IPS-15b (cell line): ENCODE measurements around the gene MEGF6.

Source experiments
- H3K27me3 ChIP-seq: one replicate; pipeline ENCODE4 v1.6.1; 2013; ENCODE audit warnings: low read length; ENCODE audit not compliant: control insufficient read depth, insufficient read depth
- H3K36me3 ChIP-seq: one replicate; pipeline ENCODE4 v1.6.1; 2013; ENCODE audit warnings: low read length; ENCODE audit not compliant: control insufficient read depth, insufficient read depth
- H3K4me1 ChIP-seq: one replicate; pipeline ENCODE4 v1.6.1; 2013; ENCODE audit warnings: mild to moderate bottlenecking, low read length; ENCODE audit not compliant: control insufficient read depth, insufficient read depth
- H3K4me3 ChIP-seq: one replicate; pipeline ENCODE4 v1.5.1; 2013; ENCODE audit warnings: low read depth, low read length
- H3K9ac ChIP-seq: one replicate; pipeline ENCODE4 v1.6.1; 2013; ENCODE audit warnings: low read depth, mild to moderate bottlenecking, low read length
- H3K9me3 ChIP-seq: one replicate; pipeline ENCODE4 v1.6.1; 2013; ENCODE audit warnings: mild to moderate bottlenecking, low read length; ENCODE audit not compliant: control insufficient read depth, insufficient read depth

MEGF6 gene

DNA sequence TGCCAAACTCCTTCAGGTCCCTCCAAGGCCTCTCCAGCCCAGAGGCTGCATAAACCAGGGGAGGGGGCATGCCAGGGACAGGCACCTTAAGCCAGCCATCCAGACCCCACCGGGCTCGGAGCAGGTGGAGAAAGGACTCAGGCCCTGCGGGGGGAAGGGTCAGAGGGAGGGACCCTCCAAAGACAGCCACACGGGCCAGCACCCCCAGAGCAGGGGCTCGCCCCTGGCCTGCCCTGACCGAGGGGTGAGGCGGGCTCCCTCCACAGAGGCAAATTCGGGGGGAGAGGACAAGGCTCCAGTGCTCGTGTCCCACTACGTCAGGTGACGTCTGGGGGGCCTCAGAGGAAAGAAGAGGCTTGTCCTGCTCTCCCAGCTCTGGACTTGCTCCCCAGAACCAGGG, 8.2 kb downstream of the MEGF6 start:
- H3K4me1 ChIP-seq = no peaks in the 10 kb centered on the region
- no peaks in the 10 kb centered on the region for H3K27me3 ChIP-seq
- no peaks in the 10 kb centered on the region for H3K9me3 ChIP-seq
- H3K4me3 ChIP-seq = no peak overlapping the region
- no peak overlapping the region for H3K9ac ChIP-seq
- H3K36me3 ChIP-seq = no peaks in the 10 kb centered on the region

DNA sequence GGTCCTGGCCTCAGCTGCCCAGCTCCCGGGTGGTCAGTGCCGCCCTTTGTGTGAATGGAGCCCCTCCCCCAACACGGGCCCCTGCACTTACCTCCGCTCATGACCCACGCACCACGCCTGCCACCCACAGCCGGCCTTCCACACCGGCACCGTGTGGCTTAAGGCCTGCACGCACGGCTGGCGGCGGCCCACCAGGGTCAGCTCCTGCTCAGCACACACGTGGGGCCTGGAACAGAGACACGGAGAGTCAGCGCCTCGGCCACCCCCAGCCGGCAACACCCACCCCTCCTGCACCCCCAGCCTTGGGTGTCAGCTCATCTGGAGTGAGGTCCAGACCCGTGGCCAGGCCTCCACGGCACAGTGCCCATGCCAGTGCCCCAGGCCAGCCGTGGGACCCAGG, 8.9 kb downstream of the MEGF6 start:
- Histone ChIP-seq H3K9me3 (no peaks in the 10 kb centered on the region), H3K36me3 (no peaks in the 10 kb centered on the region), H3K4me3 (no peak overlapping the region), H3K9ac (no peak overlapping the region), H3K27me3 (no peaks in the 10 kb centered on the region), H3K4me1 (no peaks in the 10 kb centered on the region)

DNA sequence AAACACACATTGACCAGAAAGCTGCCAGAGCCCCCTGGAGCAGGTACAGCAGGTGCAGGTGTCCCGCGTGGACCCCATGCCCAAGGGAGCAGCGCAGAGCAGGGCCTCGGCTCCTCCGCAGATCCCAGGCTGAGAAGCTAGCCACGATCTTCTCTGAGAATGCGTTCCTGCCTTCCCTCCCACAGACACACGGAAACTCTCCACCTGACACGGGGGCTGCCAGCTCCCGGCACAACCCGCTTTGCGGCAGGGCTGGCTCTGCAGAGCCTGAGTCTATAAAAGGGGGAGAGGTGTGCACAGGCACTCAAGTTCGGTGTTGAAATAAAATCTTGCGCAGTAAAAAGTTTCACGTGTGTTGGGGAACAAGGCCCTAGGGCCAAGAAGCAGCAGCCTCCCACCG, 9.6 kb downstream of the MEGF6 start:
- Histone ChIP-seq H3K4me1 (no peaks in the 10 kb centered on the region), H3K36me3 (no peaks in the 10 kb centered on the region), H3K9me3 (no peaks in the 10 kb centered on the region), H3K27me3 (no peaks in the 10 kb centered on the region), H3K9ac (no peak overlapping the region), H3K4me3 (no peak overlapping the region)

DNA sequence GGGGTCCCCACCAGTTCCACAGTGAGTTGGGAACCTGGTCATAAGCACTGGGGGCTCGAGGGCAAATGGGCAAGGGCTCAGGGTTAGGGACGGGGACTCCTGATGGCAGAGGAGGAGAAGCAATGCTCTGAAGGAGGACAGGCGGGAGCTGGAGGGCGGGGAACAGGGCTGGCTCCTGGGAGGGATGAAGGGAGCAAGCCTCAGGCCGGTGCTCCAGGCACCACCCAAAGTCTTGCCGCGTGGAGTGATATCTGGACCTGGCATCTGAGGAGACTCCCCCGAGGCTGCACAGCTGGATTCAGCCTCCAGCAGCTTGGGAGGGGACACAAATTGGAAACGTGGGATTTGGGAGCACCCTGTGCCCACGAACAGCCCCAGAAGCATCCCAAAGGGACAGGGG, 11.0 kb downstream of the MEGF6 start:
- Histone ChIP-seq H3K4me3 (no peak overlapping the region), H3K36me3 (peaks cover under 1% of the 10 kb centered on the region), H3K9me3 (no peaks in the 10 kb centered on the region), H3K4me1 (no peaks in the 10 kb centered on the region), H3K27me3 (no peaks in the 10 kb centered on the region), H3K9ac (no peak overlapping the region)

DNA sequence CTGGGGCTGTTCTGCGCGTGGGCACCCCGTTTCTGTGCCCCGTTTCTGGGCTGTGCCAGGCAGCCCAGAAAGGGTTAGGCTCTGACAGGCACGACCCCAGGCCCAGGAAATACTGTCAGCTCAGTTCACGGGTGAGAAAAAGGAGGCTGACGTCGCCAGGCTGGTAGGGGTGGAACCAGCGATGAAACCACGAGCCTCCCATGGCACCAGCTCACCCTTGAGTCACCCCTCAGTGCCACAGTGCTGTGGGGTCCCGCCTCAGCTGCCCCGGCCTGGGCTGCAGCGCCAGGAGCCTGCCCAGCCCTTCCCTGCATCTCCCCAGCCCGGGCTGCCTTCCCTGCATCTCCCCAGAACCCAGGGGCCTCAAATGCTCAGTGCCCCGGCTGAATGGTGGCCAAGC, 11.5 kb downstream of the MEGF6 start:
- Histone ChIP-seq H3K4me3 (no peak overlapping the region), H3K4me1 (no peaks in the 10 kb centered on the region), H3K36me3 (peaks cover 4% of the 10 kb centered on the region), H3K9me3 (no peaks in the 10 kb centered on the region), H3K9ac (no peak overlapping the region), H3K27me3 (no peaks in the 10 kb centered on the region)

DNA sequence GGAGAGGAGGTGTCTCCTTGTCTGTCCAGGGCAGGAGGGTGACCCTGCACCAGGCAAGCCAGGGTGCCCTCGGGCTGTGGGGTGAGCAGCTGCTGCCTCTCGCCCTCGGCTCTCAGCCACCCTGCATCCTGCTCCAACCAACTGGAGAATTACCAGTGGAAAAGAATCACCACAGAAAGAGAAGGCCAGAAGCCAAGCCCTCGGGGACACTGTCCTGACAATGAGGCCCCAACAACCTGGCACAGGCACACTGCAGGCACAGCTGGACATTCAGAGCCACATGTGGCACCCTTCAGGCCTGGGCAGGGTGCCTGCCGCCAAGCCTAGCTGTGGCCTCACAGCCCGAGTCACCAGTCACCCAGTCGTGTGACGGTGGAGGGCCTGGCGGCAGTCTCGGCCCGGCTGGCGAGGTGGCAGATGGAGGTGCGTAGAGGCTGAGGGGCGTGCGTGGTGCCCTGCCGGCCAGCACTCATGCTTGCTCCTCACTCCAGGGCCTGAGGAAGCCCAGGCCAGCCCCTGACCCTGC, 12.0 kb downstream of the MEGF6 start:
- Histone ChIP-seq H3K36me3 (peaks cover 6% of the 10 kb centered on the region), H3K27me3 (no peaks in the 10 kb centered on the region), H3K4me1 (no peaks in the 10 kb centered on the region), H3K9ac (peak overlapping the region; percentile 24), H3K4me3 (no peak overlapping the region), H3K9me3 (no peaks in the 10 kb centered on the region)

DNA sequence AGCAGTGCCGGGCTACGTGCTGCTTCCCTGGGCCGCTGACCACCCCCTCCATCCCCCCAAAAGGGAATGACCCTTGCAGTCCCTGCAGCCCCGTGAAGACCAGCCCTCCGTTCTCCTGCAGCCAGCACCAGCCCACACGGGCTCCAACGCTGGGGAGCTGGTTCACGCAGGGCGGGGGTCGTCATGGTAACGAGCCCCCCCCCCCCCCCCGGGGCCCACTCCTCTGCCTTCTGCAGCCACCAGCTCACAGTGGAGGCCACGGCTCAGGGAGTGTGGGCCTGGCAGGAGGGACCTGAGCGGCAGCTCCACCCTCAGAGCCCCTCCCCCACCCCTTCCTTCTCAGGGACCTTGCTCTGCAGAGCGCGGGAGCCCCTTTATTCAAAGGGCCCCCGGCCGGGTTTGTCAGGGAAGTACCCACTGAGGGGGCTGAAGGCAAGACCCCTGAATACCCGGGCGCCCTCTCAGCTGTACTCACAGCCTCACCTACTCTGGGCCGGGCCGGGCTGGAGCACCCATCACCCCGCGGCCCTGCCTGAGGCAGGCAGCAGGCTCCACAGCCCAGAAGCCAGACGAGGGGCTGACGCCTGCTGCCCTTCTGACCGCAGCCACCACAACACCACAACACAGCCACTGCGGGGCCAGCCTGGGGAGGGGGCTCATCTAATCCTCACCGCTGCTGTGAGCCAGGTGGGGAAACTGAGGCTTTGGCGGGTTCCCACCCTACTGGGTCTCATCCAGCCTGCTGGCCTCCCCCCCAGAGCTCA, 12.6 kb downstream of the MEGF6 start:
- peak overlapping the region; percentile 24 for H3K9ac ChIP-seq

DNA sequence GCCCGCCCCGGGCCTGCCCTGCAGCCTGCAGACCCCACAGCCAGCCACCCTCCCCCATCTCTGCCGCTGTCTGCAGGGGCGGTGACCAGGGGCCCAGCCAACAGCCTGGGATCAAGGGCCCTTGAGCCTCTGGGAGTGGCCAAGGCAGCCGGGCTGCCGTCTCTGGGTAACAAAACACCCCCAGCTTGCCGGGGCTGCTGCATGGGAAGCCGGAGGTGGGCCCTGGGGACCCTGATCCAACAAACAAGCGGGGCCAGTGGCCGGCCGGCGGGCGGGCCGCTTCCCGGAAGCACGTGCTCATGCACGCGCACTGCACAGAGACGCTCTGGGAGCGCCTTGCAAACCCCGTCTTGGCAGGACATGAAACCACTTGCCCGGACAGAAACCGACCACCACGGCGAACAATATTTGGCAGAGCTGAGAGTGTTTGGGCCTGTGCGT, 13.2 kb downstream of the MEGF6 start:
- Histone ChIP-seq H3K4me1 (no peaks in the 10 kb centered on the region), H3K9me3 (no peaks in the 10 kb centered on the region), H3K9ac (no peak overlapping the region), H3K4me3 (no peak overlapping the region), H3K36me3 (peaks cover 6% of the 10 kb centered on the region), H3K27me3 (no peaks in the 10 kb centered on the region)

More for the DNA sequence above, 12.6 kb downstream of the MEGF6 start:
- Histone ChIP-seq H3K4me1 (no peaks in the 10 kb centered on the region), H3K9me3 (no peaks in the 10 kb centered on the region), H3K36me3 (peaks cover 6% of the 10 kb centered on the region), H3K27me3 (no peaks in the 10 kb centered on the region), H3K4me3 (no peak overlapping the region)

DNA sequence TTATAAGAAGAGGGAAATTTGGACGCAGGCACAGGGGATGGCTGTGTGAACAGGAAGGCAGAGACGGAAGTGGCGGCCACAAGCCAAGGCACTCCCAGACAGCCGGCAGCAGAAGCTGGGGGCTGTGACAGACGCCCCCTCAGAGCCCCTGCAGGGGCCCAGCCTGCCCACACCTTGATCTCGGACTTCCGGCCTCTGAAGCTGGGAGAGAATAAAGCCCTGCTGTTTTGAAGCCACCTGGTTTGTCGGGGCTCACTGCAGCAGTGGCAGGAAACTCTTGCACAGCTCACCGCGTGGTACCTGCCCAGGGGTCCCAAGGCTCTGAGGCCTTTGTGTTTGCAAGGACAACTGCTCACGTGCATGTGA, 13.7 kb downstream of the MEGF6 start:
- no peaks in the 10 kb centered on the region for H3K9me3 ChIP-seq
- H3K36me3 ChIP-seq = peaks cover 6% of the 10 kb centered on the region
- H3K27me3 ChIP-seq = no peaks in the 10 kb centered on the region
- H3K4me1 ChIP-seq = no peaks in the 10 kb centered on the region
- H3K9ac ChIP-seq = no peak overlapping the region
- H3K4me3 ChIP-seq = no peak overlapping the region

DNA sequence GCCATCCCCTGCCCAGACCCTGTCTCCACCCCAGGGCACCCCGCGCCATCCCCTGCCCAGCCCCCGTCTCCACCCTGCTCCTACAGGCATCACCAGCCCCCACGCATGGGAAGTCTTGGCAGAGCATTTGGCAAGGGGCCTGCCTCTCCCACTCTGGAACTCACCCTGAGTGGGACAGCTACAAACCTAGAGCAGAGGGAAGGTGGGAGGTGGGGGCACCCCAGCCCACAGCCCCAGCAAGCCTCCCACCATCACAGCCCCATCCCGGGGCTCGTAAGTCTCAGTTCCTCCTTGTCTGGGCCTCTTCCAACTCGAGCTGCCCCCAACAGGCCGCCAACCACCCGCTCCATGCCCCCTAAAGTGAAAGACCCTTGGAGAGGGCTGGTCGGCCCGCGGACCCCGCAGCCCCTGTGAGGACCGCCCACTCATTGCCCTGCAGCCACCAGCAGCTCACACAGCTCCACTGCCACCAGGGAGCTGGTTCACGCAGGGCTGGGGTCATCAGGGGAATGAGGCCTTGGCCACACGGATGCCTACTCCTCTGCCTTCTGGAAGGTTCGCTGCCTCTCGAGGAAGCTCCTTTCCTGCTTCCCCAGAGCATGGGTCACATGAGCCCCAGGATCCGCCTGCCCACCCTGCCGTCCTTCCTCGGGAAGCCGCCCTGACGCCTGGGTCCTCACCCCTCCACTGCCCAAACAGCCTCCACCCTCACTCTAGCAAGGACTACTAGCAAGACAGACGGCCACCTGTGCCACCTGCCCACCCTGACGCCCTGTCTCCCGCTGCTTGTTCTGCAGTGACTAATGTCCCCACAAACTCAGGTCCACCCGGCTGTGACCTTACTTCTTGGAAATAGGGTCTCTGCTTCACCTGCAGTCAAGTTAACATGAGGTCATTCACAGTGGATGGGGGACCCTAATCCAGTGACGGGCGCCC, 14.4 kb downstream of the MEGF6 start:
- Histone ChIP-seq H3K9me3 (no peaks in the 10 kb centered on the region), H3K36me3 (peaks cover 6% of the 10 kb centered on the region), H3K4me1 (no peaks in the 10 kb centered on the region), H3K27me3 (no peaks in the 10 kb centered on the region), H3K4me3 (no peak overlapping the region), H3K9ac (no peak overlapping the region)

DNA sequence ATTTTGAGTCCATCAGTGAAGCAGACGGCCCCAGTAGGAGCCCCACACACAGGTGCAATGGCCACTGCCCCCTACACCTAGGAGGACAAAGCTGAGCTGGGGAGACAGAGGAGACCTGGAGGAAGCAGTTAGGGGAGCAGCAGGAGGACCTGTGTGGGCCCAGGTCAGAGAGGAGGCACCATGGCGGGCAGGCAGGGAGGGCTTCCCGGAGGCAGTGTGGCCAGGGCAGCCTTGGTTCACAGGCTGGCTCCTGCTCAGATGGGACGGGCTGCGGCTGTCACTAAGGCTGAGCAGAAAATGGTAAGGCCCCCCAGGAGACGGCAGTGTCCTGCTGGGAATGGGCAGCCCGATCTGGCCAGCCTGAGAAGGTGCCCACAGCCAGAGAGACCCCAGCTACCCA, 15.4 kb downstream of the MEGF6 start:
- H3K4me3 ChIP-seq = no peak overlapping the region
- H3K4me1 ChIP-seq = no peaks in the 10 kb centered on the region
- peaks cover 6% of the 10 kb centered on the region for H3K36me3 ChIP-seq
- H3K9me3 ChIP-seq = no peaks in the 10 kb centered on the region
- no peak overlapping the region for H3K9ac ChIP-seq
- no peaks in the 10 kb centered on the region for H3K27me3 ChIP-seq
